ENCODE data around the gene ALDH1A2.

The ALDH1A2 gene

GRCh38 chr15:58058729-58059128 lies 6.8 kb downstream of the ALDH1A2 start:
- Histone ChIP-seq H3K36me3 (ENCODE audit: low read length) (no peaks in the 10 kb centered on the region), H3K9ac (ENCODE audit: low read length) (no peak overlapping the region), H3K4me2 (ENCODE audit: low read depth, low read length, poor library complexity, severe bottlenecking) (no peak overlapping the region), H3K9me2 (replicated peaks; ENCODE audit: insufficient read depth, low read length) (no peaks in the 10 kb centered on the region), H3K79me2 (ENCODE audit: insufficient read depth, low read length) (no peaks in the 10 kb centered on the region), H3K27me3 (ENCODE audit: low read length) (no peaks in the 10 kb centered on the region), H4K20me1 (ENCODE audit: low read depth, low read length) (no peaks in the 10 kb centered on the region), H3K27ac (ENCODE audit: low read depth, low read length) (no peak overlapping the region), H3K4me3 (ENCODE audit: insufficient read depth, low read length, poor library complexity, severe bottlenecking) (no peak overlapping the region), H2AFZ (ENCODE audit: low read depth, low read length, severe bottlenecking) (no peak overlapping the region), H3K9me3 (ENCODE audit: insufficient read depth, low read length) (no peaks in the 10 kb centered on the region), H3F3A (ENCODE audit: insufficient read depth) (no peaks in the 10 kb centered on the region)
- TF ChIP-seq, protein P1, sequence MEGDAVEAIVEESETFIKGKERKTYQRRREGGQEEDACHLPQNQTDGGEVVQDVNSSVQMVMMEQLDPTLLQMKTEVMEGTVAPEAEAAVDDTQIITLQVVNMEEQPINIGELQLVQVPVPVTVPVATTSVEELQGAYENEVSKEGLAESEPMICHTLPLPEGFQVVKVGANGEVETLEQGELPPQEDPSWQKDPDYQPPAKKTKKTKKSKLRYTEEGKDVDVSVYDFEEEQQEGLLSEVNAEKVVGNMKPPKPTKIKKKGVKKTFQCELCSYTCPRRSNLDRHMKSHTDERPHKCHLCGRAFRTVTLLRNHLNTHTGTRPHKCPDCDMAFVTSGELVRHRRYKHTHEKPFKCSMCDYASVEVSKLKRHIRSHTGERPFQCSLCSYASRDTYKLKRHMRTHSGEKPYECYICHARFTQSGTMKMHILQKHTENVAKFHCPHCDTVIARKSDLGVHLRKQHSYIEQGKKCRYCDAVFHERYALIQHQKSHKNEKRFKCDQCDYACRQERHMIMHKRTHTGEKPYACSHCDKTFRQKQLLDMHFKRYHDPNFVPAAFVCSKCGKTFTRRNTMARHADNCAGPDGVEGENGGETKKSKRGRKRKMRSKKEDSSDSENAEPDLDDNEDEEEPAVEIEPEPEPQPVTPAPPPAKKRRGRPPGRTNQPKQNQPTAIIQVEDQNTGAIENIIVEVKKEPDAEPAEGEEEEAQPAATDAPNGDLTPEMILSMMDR (IDR thresholded peaks at IDR 0.05; ENCODE audit: insufficient read depth, low read length, poor library complexity, severe bottlenecking) = no peak
- TF ChIP-seq EZH2phosphoT487 (conservative IDR thresholded peaks at IDR 0.05; ENCODE audit: low read length) = no peak

- Histone ChIP-seq H3K9ac (ENCODE audit: low read length) (no peak overlapping the region), H4K20me1 (ENCODE audit: low read depth, low read length) (no peaks in the 10 kb centered on the region), H3K27ac (ENCODE audit: low read depth, low read length) (no peak overlapping the region), H2AFZ (ENCODE audit: low read depth, low read length, severe bottlenecking) (no peak overlapping the region), H3K36me3 (ENCODE audit: low read length) (no peaks in the 10 kb centered on the region), H3K27me3 (ENCODE audit: low read length) (no peaks in the 10 kb centered on the region), H3K4me2 (ENCODE audit: low read depth, low read length, poor library complexity, severe bottlenecking) (no peak overlapping the region), H3F3A (ENCODE audit: insufficient read depth) (no peaks in the 10 kb centered on the region), H3K4me3 (ENCODE audit: insufficient read depth, low read length, poor library complexity, severe bottlenecking) (no peak overlapping the region), H3K9me2 (replicated peaks; ENCODE audit: insufficient read depth, low read length) (no peaks in the 10 kb centered on the region), H3K9me3 (ENCODE audit: insufficient read depth, low read length) (no peaks in the 10 kb centered on the region), H3K79me2 (ENCODE audit: insufficient read depth, low read length) (no peaks in the 10 kb centered on the region)
- TF ChIP-seq, protein P1 (IDR thresholded peaks at IDR 0.05; ENCODE audit: insufficient read depth, low read length, poor library complexity, severe bottlenecking) = no peak
- TF ChIP-seq EZH2phosphoT487 (conservative IDR thresholded peaks at IDR 0.05; ENCODE audit: low read length) = no peak
Measured at GRCh38 chr15:58058073-58058472, 7.4 kb downstream of the ALDH1A2 start.

DNA sequence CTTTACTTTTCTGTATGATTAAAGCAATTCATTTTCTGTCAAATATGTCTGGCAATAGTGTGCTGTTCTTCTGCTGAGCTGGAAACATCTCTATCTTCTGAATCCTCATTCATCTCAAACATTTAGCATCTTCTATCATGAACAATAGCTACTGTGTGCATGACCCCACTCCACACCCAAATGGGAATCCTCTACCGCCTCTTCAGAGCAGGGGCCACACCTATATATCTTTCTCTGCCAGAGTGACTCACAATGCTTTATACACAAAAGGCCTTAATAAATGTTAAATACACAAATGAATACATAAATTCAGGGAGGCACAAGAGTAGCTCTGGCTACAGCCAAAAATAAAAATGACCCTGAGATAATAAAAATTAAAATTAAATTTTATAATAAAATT lies 8.0 kb downstream of the ALDH1A2 start:
- no peaks in the 10 kb centered on the region for H3K27me3 ChIP-seq (ENCODE audit: low read length)
- no peaks in the 10 kb centered on the region for H3K9me3 ChIP-seq (ENCODE audit: insufficient read depth, low read length)
- H3K79me2 ChIP-seq (ENCODE audit: insufficient read depth, low read length) = no peaks in the 10 kb centered on the region

More for the DNA sequence above, 8.0 kb downstream of the ALDH1A2 start:
- H3K9me2 ChIP-seq (replicated peaks; ENCODE audit: insufficient read depth, low read length) = no peaks in the 10 kb centered on the region
- no peaks in the 10 kb centered on the region for H3F3A ChIP-seq (ENCODE audit: insufficient read depth)
- H3K9ac ChIP-seq (ENCODE audit: low read length) = no peak overlapping the region
- H3K4me2 ChIP-seq (ENCODE audit: low read depth, low read length, poor library complexity, severe bottlenecking) = no peak overlapping the region
- H2AFZ ChIP-seq (ENCODE audit: low read depth, low read length, severe bottlenecking) = no peak overlapping the region
- no peak for TF ChIP-seq EZH2phosphoT487 (conservative IDR thresholded peaks at IDR 0.05; ENCODE audit: low read length)
- TF ChIP-seq, protein P1 (IDR thresholded peaks at IDR 0.05; ENCODE audit: insufficient read depth, low read length, poor library complexity, severe bottlenecking) = no peak
- no peak overlapping the region for H3K27ac ChIP-seq (ENCODE audit: low read depth, low read length)
- H3K4me3 ChIP-seq (ENCODE audit: insufficient read depth, low read length, poor library complexity, severe bottlenecking) = no peak overlapping the region
- no peaks in the 10 kb centered on the region for H3K36me3 ChIP-seq (ENCODE audit: low read length)
- H4K20me1 ChIP-seq (ENCODE audit: low read depth, low read length) = no peaks in the 10 kb centered on the region

Measured in SU-DHL-6 (cell line).